ENCODE data around the gene OR2V2.

Gene OR2V2

GRCh38 chr5:181140766-181141165, 6.6 kb upstream of the OR2V2 start:
- TF ChIP-seq CTCF (conservative IDR thresholded peaks at IDR 0.05; ENCODE audit: low read depth, low read length) = no peak
- no peak overlapping the region for H3K4me3 ChIP-seq (ENCODE audit: low read length)
- DNase-seq (ENCODE audit: low read depth) = no peak

GRCh38 chr5:181142054-181142453, 5.3 kb upstream of the OR2V2 start:
- no peak for DNase-seq (ENCODE audit: low read depth)
- TF ChIP-seq CTCF (conservative IDR thresholded peaks at IDR 0.05; ENCODE audit: low read depth, low read length) = no peak
- no peak overlapping the region for H3K4me3 ChIP-seq (ENCODE audit: low read length)

- no peak overlapping the region for H3K4me3 ChIP-seq (ENCODE audit: low read length)
- TF ChIP-seq CTCF (conservative IDR thresholded peaks at IDR 0.05; ENCODE audit: low read depth, low read length) = no peak
- DNase-seq (ENCODE audit: low read depth) = no peak
Measured at GRCh38 chr5:181145133-181145532, 2.3 kb upstream of the OR2V2 start.

GRCh38 chr5:181149355-181149754, 2.0 kb downstream of the OR2V2 start:
- no peak overlapping the region for H3K4me3 ChIP-seq (ENCODE audit: low read length)
- no peak for DNase-seq (ENCODE audit: low read depth)
- no peak for TF ChIP-seq CTCF (conservative IDR thresholded peaks at IDR 0.05; ENCODE audit: low read depth, low read length)

- TF ChIP-seq CTCF (conservative IDR thresholded peaks at IDR 0.05; ENCODE audit: low read depth, low read length) = no peak
- H3K4me3 ChIP-seq (ENCODE audit: low read length) = no peak overlapping the region
- no peak for DNase-seq (ENCODE audit: low read depth)
Measured at GRCh38 chr5:181149806-181150733, 2.7 kb downstream of the OR2V2 start.

GRCh38 chr5:181151146-181151545, 3.8 kb downstream of the OR2V2 start:
- TF ChIP-seq CTCF (conservative IDR thresholded peaks at IDR 0.05; ENCODE audit: low read depth, low read length) = no peak
- no peak overlapping the region for H3K4me3 ChIP-seq (ENCODE audit: low read length)
- DNase-seq (ENCODE audit: low read depth) = no peak

GRCh38 chr5:181152406-181152805, 5.0 kb downstream of the OR2V2 start:
- H3K4me3 ChIP-seq (ENCODE audit: low read length) = no peak overlapping the region
- DNase-seq (ENCODE audit: low read depth) = no peak
- no peak for TF ChIP-seq CTCF (conservative IDR thresholded peaks at IDR 0.05; ENCODE audit: low read depth, low read length)
